ENCODE data around the gene DLG2. TPM values are rescaled to one million over a fixed set of nuclear protein-coding genes. Genes with fewer than 3 reads are reported as not detected.

Gene DLG2
- total and polyA plus RNA-seq, 9 of the 15 experiments (the other 6 are each of a cell fraction or from before 2014, with no cell fraction given): 0.52 to 1.6 (median 0.95) TPM

GRCh38 chr11:84544566-84544965 is 1082.6 kb downstream of the DLG2 start:
- CTCF ChIA-PET (ENCODE audit: low intra/inter-chr PET ratio): no interaction called here
- intact Hi-C loops (cut with micrococcal nuclease) (no loop called here), in situ Hi-C loops (cut with MboI) (no loop called here)
- no peak overlapping the region for H2AFZ ChIP-seq (ENCODE audit: low read depth, low read length)
- no peaks in the 10 kb centered on the region for H3K9me1 ChIP-seq (ENCODE audit: control insufficient read depth, insufficient read depth, low read length)
- 0% methylated on average over 2 of the region's 2 CpGs for WGBS (ENCODE audit: insufficient coverage, low coverage, missing lambda C conversion rate)
- no peaks in the 10 kb centered on the region for H3K9me3 ChIP-seq (replicated peaks; ENCODE audit: control insufficient read depth, insufficient read depth, low read depth, low read length)
- no peaks in the 10 kb centered on the region for H3K27me3 ChIP-seq (ENCODE audit: control insufficient read depth in 2 of 2, insufficient read depth in 2 of 2, low read length in 2 of 2)
- POLR2A ChIA-PET: no interaction called here
- no peaks in the 10 kb centered on the region for H3K4me1 ChIP-seq (replicated peaks in 1 of 2; ENCODE audit: control insufficient read depth in 2 of 2, insufficient read depth in 2 of 2, low read length in 2 of 2)
- H3K36me3 ChIP-seq (ENCODE audit: control insufficient read depth, insufficient read depth, low read length): no peaks in the 10 kb centered on the region
- H3K4me2 ChIP-seq (ENCODE audit: insufficient read depth, low read length): no peak overlapping the region
- ATAC-seq (no peak), FAIRE-seq (no peak), DNase-seq (ENCODE audit: extremely low read depth in 1 of 4, low spot score in 3 of 4) (no peak)
- no peak overlapping the region for H3K27ac ChIP-seq (ENCODE audit: extremely low read depth, low read depth, low read length)
- BruUV-seq (replicated peaks): no TSS peak
- no peak overlapping the region for H3K9ac ChIP-seq (ENCODE audit: insufficient read depth in 1 of 2, low read depth in 2 of 2, low read length in 2 of 2)
- no peak for TF ChIP-seq BRD4 (IDR thresholded peaks at IDR 0.05)
- no peak for TF ChIP-seq PCBP2 (IDR thresholded peaks at IDR 0.05; ENCODE audit: low read depth, low read length, poor library complexity, severe bottlenecking)
- no peak for TF ChIP-seq MYC (IDR thresholded peaks at IDR 0.05; ENCODE audit: low read depth, low read length)
- no peak for TF ChIP-seq MYC (CRISPR knock-in tag; IDR thresholded peaks at IDR 0.05; ENCODE audit: borderline replicate concordance, low read depth)
- no peaks in the 10 kb centered on the region for H3K79me2 ChIP-seq (ENCODE audit: control insufficient read depth, insufficient read depth, low read length)
- no peak overlapping the region for H3K4me3 ChIP-seq
- H4K20me1 ChIP-seq (replicated peaks; ENCODE audit: control insufficient read depth, insufficient read depth, low read length): no peaks in the 10 kb centered on the region

GRCh38 chr11:84543367-84544159 is 1083.6 kb downstream of the DLG2 start:
- FAIRE-seq (no peak), ATAC-seq (no peak), DNase-seq (ENCODE audit: extremely low read depth in 1 of 4, low spot score in 3 of 4) (no peak)
- Histone ChIP-seq H3K9me3 (replicated peaks; ENCODE audit: control insufficient read depth, insufficient read depth, low read depth, low read length) (no peaks in the 10 kb centered on the region), H3K4me2 (ENCODE audit: insufficient read depth, low read length) (no peak overlapping the region), H4K20me1 (replicated peaks; ENCODE audit: control insufficient read depth, insufficient read depth, low read length) (no peaks in the 10 kb centered on the region), H2AFZ (ENCODE audit: low read depth, low read length) (no peak overlapping the region), H3K27ac (ENCODE audit: extremely low read depth, low read depth, low read length) (no peak overlapping the region), H3K27me3 (ENCODE audit: control insufficient read depth in 2 of 2, insufficient read depth in 2 of 2, low read length in 2 of 2) (no peaks in the 10 kb centered on the region), H3K79me2 (ENCODE audit: control insufficient read depth, insufficient read depth, low read length) (no peaks in the 10 kb centered on the region), H3K9me1 (ENCODE audit: control insufficient read depth, insufficient read depth, low read length) (no peaks in the 10 kb centered on the region), H3K4me3 (no peak overlapping the region), H3K4me1 (replicated peaks in 1 of 2; ENCODE audit: control insufficient read depth in 2 of 2, insufficient read depth in 2 of 2, low read length in 2 of 2) (no peaks in the 10 kb centered on the region), H3K9ac (ENCODE audit: insufficient read depth in 1 of 2, low read depth in 2 of 2, low read length in 2 of 2) (no peak overlapping the region), H3K36me3 (ENCODE audit: control insufficient read depth, insufficient read depth, low read length) (no peaks in the 10 kb centered on the region)
- intact Hi-C loops (cut with micrococcal nuclease) (no loop called here), in situ Hi-C loops (cut with MboI) (no loop called here)
- no TSS peak for BruUV-seq (replicated peaks)
- CTCF ChIA-PET (ENCODE audit: low intra/inter-chr PET ratio): no interaction called here
- 0% methylated on average over 5 of the region's 5 CpGs for WGBS (ENCODE audit: insufficient coverage, low coverage, missing lambda C conversion rate)
- POLR2A ChIA-PET: no interaction called here
- TF ChIP-seq MEF2A (IDR thresholded peaks at IDR 0.05; ENCODE audit: control insufficient read depth, low read depth, low read length) (no peak), ZFP30 (CRISPR knock-in tag; IDR thresholded peaks at IDR 0.05; ENCODE audit: borderline replicate concordance) (no peak), KLF10 (CRISPR knock-in tag; IDR thresholded peaks at IDR 0.05) (no peak), PHB2 (IDR thresholded peaks at IDR 0.05; ENCODE audit: low read depth) (no peak), ZNF277 (CRISPR knock-in tag; IDR thresholded peaks at IDR 0.05; ENCODE audit: borderline replicate concordance) (no peak), NEUROD1 (IDR thresholded peaks at IDR 0.05; ENCODE audit: borderline replicate concordance, low read depth, low read length, partially characterized antibody) (no peak), HBP1 (CRISPR knock-in tag; IDR thresholded peaks at IDR 0.05) (no peak), NR1H2 (CRISPR knock-in tag; IDR thresholded peaks at IDR 0.05) (no peak)

All from K562 (cell line).